Stomach (tissue), 4 donors: ENCODE results near the gene ATP11A.

Experiments
- POLR2A ChIP-seq, 4 donors: fragments of 450-650 bp; IDR thresholded peaks; one replicate each; pipeline ENCODE4 v1.6.1; 2016; ENCODE audit warnings: antibody characterized with exemption in 4 of 4, control low read depth in 2 of 4, mild to moderate bottlenecking in 1 of 4, moderate library complexity in 1 of 4
- POLR2AphosphoS5 ChIP-seq, 3 donors: sonication (generic); formaldehyde crosslinking; IDR thresholded peaks; one replicate each; pipeline ENCODE4 v1.6.1; 2016; ENCODE audit warnings: antibody characterized with exemption in 3 of 3
- TF ChIP-seq, protein P1 (sequence below), 7 experiments: fragments of 450-650 bp in 4 of 7; fragments of 200-600 bp in 3 of 7; sonication (generic) in 3 of 7; IDR thresholded peaks; one replicate each; pipeline ENCODE4 v1.5.1; 2016 to 2019; ENCODE audit warnings: antibody characterized with exemption in 7 of 7, control low read depth in 2 of 7, mild to moderate bottlenecking in 1 of 7

DNA sequence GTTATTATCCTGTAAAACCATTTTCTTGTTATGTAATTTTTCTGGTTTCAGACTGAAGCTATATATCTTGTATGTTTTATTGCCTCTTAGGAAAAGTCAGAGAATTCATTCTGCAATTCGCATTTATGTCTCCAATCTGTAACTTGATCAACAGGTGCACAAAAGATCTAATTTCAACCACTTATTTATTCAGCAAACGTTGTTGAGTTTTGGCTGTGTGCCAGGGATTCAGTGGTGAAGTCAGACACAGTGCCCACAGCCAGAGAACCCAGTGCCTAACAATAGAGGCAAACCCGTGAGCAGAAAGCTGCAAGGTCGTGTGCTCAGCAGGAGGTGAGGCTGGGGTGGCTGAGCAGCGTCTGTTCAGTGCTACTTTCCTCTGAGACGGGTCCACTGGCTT, 159.7 kb downstream of the ATP11A start:
- TF ChIP-seq, protein P1, sequence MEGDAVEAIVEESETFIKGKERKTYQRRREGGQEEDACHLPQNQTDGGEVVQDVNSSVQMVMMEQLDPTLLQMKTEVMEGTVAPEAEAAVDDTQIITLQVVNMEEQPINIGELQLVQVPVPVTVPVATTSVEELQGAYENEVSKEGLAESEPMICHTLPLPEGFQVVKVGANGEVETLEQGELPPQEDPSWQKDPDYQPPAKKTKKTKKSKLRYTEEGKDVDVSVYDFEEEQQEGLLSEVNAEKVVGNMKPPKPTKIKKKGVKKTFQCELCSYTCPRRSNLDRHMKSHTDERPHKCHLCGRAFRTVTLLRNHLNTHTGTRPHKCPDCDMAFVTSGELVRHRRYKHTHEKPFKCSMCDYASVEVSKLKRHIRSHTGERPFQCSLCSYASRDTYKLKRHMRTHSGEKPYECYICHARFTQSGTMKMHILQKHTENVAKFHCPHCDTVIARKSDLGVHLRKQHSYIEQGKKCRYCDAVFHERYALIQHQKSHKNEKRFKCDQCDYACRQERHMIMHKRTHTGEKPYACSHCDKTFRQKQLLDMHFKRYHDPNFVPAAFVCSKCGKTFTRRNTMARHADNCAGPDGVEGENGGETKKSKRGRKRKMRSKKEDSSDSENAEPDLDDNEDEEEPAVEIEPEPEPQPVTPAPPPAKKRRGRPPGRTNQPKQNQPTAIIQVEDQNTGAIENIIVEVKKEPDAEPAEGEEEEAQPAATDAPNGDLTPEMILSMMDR (IDR thresholded peaks at IDR 0.05) = no peak
- TF ChIP-seq POLR2AphosphoS5 (IDR thresholded peaks at IDR 0.05) = no peak
- TF ChIP-seq POLR2A (IDR thresholded peaks at IDR 0.05) = no peak
